Epithelial cell of esophagus (primary cell): Measurements from ENCODE around the gene HELZ2.
A peak's percentile ranks its signal among the peaks of the same experiment; 100 is the strongest.
"Not testable (repeated sequence)": the region's sequence is repeated elsewhere in the genome, so short reads cannot be mapped to it uniquely, and the experiment has no call there.

Source experiments
- DNase-seq: peaks from one replicate; pipeline ENCODE4 v3.0.0; 2010; ENCODE audit warnings: low read depth
- H3K4me3 ChIP-seq: 2 replicates; pipeline ENCODE4 v1.5.1; 2011; ENCODE audit warnings: mild to moderate bottlenecking, low read length, control low read depth
- TF ChIP-seq, protein P1 (sequence below): IDR thresholded peaks from 2 replicates; pipeline ENCODE4 v1.5.1; 2011; ENCODE audit warnings: low read depth, mild to moderate bottlenecking, low read length, control low read depth, inconsistent platforms; ENCODE audit not compliant: insufficient read depth; ENCODE audit errors: missing control alignments

Gene HELZ2

DNA sequence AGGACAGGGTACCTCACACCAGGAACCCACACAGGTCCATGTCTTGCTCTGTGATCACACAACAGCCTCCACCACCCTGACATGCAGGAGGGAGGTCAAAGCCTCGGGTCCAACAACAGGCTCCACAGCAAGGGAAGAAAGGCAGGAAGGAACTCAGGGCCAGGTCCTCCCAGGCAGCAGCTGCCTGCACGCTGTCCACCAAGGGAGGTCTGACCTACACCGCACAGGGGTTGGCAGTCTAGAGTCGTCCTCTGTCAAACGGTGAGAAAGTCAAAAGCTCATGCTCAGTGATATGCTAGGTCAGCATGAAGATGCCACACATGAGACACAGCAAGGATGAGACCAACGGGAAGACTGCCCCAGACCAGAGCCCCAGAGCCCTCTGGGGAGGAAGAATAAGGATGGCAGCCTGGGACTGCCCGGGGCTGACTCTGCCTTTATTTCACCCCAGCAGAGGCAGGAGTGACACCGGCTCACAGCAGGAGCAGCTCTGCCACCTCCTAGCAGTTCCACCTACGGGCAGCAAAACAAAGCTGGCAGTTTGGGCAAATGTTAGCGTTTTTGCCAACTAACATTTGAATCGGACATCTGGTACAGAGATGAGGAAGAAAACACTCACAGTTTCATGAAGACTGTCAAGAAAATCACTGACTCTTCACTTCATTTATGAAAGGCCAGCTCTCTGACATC, 44.4 kb upstream of the HELZ2 start:
- TF ChIP-seq, protein P1, sequence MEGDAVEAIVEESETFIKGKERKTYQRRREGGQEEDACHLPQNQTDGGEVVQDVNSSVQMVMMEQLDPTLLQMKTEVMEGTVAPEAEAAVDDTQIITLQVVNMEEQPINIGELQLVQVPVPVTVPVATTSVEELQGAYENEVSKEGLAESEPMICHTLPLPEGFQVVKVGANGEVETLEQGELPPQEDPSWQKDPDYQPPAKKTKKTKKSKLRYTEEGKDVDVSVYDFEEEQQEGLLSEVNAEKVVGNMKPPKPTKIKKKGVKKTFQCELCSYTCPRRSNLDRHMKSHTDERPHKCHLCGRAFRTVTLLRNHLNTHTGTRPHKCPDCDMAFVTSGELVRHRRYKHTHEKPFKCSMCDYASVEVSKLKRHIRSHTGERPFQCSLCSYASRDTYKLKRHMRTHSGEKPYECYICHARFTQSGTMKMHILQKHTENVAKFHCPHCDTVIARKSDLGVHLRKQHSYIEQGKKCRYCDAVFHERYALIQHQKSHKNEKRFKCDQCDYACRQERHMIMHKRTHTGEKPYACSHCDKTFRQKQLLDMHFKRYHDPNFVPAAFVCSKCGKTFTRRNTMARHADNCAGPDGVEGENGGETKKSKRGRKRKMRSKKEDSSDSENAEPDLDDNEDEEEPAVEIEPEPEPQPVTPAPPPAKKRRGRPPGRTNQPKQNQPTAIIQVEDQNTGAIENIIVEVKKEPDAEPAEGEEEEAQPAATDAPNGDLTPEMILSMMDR: no peak
- no peak overlapping the region for H3K4me3 ChIP-seq
- DNase-seq: no peak

DNA sequence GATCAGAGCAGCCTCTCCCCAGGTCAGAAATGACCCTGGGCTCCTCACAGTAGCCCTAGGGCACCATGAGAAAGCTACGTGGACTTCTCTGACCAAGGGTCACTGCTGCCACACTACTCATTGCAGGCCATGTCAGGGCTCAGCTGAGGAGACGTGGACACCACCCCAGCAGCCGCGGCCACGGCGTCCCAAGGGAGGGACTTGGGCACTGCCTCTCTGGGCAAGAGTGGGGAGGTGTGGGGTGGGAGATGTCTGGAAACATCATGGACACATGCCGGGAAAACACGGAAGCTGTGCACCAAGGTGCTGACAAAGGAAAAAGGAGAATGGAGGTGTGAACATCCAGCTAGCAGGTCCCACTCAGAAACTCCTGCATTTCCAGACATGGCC, 43.8 kb upstream of the HELZ2 start:
- TF ChIP-seq, protein P1: no peak

DNA sequence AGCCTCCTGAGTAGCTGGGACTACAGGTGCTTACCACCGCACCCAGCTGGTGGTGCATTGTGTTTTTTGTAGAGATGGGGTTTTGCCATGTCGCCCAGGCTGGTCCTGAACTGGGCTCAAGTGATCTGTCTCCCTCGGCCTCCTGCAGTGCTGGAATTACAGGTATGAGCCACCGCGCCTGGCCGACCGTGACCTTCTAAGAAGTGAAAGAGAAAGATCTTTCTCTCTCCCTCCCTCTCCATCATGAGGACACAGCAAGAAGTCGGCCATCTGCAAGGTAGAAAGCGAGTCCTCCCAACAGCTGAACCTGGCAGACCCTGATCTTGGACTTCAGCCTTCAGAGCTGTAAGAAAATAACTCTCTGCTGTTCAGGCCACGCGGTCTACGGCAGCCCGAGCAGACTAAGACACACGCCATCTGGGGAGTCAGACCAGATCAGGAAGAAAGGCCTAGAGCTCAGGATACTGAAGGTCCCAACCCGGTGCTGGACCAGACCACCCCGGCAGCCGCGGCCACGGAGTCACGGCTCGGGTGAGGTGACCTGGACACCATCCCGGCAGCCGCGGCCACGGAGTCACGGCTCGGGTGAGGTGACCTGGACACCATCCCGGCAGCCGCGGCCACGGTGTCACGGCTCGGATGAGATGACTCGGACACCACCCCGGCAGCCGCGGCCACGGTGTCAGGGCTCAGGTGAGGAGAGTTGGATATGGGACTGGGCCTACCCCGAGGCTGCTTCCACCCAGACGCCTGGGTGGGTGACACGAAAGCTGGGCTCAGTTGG, 43.2 kb upstream of the HELZ2 start:
- H3K4me3 ChIP-seq: no peak overlapping the region
- TF ChIP-seq, protein P1: no peak
- no peak for DNase-seq

More for the DNA sequence above, 43.8 kb upstream of the HELZ2 start:
- no peak for DNase-seq
- H3K4me3 ChIP-seq: no peak overlapping the region

DNA sequence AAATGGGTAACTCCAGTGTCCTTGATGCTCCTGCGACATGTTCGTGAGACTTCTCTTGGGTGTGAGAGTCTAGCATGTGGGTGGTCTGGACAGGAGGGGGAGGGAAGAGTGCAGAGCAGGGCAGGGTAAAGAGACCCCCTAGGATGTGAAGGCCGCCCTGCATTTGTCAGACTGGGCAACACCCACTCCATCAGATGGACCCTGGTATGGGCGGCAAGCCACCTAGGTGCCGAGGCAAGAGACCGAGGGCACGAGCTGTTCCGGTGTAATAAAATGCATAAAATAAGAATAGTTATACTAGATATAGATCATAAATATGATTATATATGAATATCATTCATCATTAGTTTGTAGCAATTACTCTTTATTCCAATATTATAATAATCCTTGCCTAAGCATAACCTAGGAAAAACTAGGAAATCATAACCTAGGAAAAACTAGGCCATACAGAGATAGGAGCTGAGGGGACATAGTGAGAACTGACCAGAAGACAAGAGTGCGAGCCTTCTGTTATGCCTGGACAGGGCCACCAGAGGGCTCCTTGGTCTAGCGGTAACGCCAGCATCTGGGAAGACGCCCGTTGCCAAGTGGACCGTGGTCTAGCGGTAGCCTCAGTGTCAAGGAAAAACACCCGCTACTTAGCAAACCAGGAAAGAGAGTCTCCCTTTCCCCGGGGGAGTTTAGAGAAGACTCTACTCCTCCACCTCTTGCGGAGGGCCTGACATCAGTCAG, 40.0 kb upstream of the HELZ2 start:
- not testable (repeated sequence) for DNase-seq, H3K4me3 ChIP-seq

DNA sequence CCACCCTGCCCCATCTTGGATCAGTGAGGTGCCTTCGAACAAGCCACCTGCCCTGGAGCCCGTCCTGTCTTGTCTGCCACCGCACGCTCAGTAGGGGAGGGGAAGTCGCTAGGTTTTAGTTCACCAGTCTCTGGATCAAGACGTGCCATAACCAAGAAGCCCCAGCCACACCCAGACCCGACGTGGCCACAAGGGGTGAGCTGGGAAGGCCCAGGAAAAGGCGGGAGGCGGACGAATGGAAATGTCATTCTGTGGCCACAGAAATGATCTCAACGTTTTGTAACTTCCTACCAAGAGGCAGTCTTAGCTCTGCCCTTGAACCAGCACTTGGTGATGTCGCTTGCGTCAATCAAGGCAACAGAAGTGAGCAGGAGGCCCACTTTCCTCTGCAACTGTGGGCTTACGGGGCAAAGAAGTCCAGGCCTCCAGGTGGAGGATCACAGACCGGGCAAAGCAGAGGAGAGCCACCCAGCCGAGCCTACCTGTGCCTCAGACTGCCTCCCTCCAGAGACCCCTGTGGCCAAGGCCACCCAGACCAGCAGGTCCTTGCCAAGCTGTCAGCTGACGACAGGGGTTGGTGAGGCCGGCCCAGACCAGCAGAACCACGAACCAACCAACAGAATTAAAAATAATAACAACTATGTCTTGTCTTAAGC, 38.4 kb upstream of the HELZ2 start:
- TF ChIP-seq, protein P1: no peak
- peak; percentile 7 for DNase-seq
- H3K4me3 ChIP-seq: no peak overlapping the region

DNA sequence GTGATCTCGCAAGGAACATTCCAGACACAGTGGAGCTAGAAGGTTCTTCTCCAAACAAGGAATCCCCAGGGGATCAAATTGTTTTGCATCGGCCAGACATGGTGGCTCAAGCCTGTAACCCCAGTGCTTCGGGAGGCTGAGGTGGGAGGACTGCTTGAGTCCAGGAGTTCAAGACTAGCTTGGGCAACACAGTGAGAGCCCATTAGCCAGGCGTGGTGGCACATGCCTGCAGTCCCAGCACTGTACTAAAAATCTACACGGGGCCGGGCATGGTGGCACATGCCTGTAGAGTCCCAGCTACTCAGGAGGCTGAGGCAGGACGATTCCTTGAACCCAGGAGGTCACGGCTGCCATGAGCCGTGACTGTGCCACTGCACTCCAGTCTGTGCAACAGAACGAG, 37.6 kb upstream of the HELZ2 start:
- TF ChIP-seq, protein P1: no peak
- DNase-seq: no peak
- H3K4me3 ChIP-seq: no peak overlapping the region
